ENCODE results near the gene NR3C2.

GRCh38 chr4:148229798-148230197 is 212.4 kb downstream of the NR3C2 start:
- TF ChIP-seq CTCF (conservative IDR thresholded peaks at IDR 0.05; ENCODE audit: low read depth, low read length) (no peak), EZH2 (IDR thresholded peaks at IDR 0.05; ENCODE audit: borderline replicate concordance, low read depth, low read length, poor library complexity, severe bottlenecking) (no peak)

Data from A673 (cell line).